Aorta (tissue), 5 donors: Measurements from ENCODE around the gene FAM241A. TPM values are rescaled to one million over a fixed set of nuclear protein-coding genes. Genes with fewer than 3 reads are reported as not detected.
"Not testable (repeated sequence)": the region's sequence is repeated elsewhere in the genome, so short reads cannot be mapped to it uniquely, and the experiment has no call there.

Source experiments
- ATAC-seq: fragments of 200-7000 bp; cut with Tn5 transposase; one replicate; pipeline ENCODE4 v1.9.1; 2022; ENCODE audit warnings: moderate library complexity; ENCODE audit not compliant: low FRiP score
- DNase-seq, 2 donors: peaks; one replicate each; pipeline ENCODE4 v3.0.0-alpha.2; 2020
- H3K27ac ChIP-seq, 2 donors: one replicate each; pipeline ENCODE4 v1.5.1; 2013; ENCODE audit warnings: low read length in 2 of 2, mild to moderate bottlenecking in 2 of 2, moderate library complexity in 2 of 2, control low read depth in 1 of 2, inconsistent platforms in 1 of 2, low read depth in 1 of 2
- H3K27me3 ChIP-seq, 2 donors: one replicate each; pipeline ENCODE4 v1.6.1; 2013; ENCODE audit warnings: control low read depth in 1 of 2, low read length in 1 of 2, mild to moderate bottlenecking in 1 of 2, moderate library complexity in 1 of 2; ENCODE audit not compliant: insufficient read depth in 2 of 2, control insufficient read depth in 1 of 2
- H3K36me3 ChIP-seq, 2 donors: one replicate each; pipeline ENCODE4 v1.6.1; 2013; ENCODE audit warnings: control low read depth in 1 of 2, low read length in 1 of 2, mild to moderate bottlenecking in 1 of 2; ENCODE audit not compliant: insufficient read depth in 2 of 2, control insufficient read depth in 1 of 2
- H3K4me1 ChIP-seq, 2 donors: one replicate each; pipeline ENCODE4 v1.6.1; 2013; ENCODE audit warnings: low read length in 2 of 2, control low read depth in 1 of 2, mild to moderate bottlenecking in 1 of 2, moderate library complexity in 1 of 2; ENCODE audit not compliant: insufficient read depth in 2 of 2, control insufficient read depth in 1 of 2
- H3K4me3 ChIP-seq, 2 donors: one replicate each; pipeline ENCODE4 v1.5.1; 2013; ENCODE audit warnings: low read length in 2 of 2, control low read depth in 1 of 2, mild to moderate bottlenecking in 1 of 2
- H3K9me3 ChIP-seq: one replicate; pipeline ENCODE4 v1.6.1; 2013; ENCODE audit warnings: mild to moderate bottlenecking, low read length; ENCODE audit not compliant: control insufficient read depth
- WGBS, 2 donors: extraction: QIAGEN DNeasy Blood & Tissue Kit; methylation state at CpG; one replicate each; pipeline ENCODE4 v1.1.7; 2013; 5-methylcytosine and 5-hydroxymethylcytosine counted together
- intact Hi-C, 2 donors: fragments of 100-400 bp; cut with DNase I; formaldehyde crosslinking; loops; one replicate each; pipeline versions ENCODE4 v1.14.2 to v1.15.0; 2022
- polyA plus RNA-seq, 2 donors: library from polyadenylated mRNA; stranded (reverse); fragments of 200-250 nt; gene quantifications; one replicate each; pipeline ENCODE4 v1.2.3, GENCODE V29; 2013
- total RNA-seq, 2 donors: library from RNA; stranded (reverse); fragmentation: NEBNext Ultra II Directional; extraction: Animal tissue kit (Norgen Biotek cat#: 25700); gene quantifications; one replicate each; pipeline ENCODE4 v1.2.1, GENCODE V29; 2021
- donor health status: healthy with polysubstance abuse.
- donor health status: Bipolar disorder and iron deficiency.
- donor health status: DM: no; HTN: no; CAD: no.
- donor health status: DM: no; HTN: no; CAD: no.
- donor health status: DM: yes; HTN: yes; CAD: no.

Gene FAM241A
- total and polyA plus RNA-seq, 4 donors, result 2.2 to 8.9 (median 4.9) TPM

DNA sequence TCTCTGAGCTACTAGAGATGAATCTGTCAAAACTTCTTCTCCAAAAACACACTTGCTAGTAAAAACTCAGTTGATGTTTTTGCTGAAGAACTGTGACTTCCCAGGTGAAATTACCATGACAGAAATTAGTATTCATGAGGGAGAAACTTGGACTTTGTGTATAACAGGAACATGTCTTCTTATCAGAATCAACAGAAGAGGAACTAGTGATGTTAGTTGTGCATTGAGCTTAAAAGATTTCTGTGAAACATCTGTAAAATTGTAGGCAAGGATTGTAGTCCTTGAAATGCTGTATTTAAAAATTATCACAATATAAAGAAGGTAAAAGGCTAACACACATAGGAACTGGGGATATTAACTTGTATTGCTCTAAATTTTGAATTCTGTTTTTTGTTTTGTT lies 11.3 kb downstream of the FAM241A start:
- Histone ChIP-seq H3K4me1 (no peaks in the 10 kb centered on the region), H3K9me3 (no peaks in the 10 kb centered on the region), H3K27me3 (no peaks in the 10 kb centered on the region), H3K27ac (no peak overlapping the region), H3K4me3 (no peak overlapping the region), H3K36me3 (no peaks in the 10 kb centered on the region)
- ATAC-seq, result no peak
- no peak for DNase-seq
- intact Hi-C loops, result no loop called here

DNA sequence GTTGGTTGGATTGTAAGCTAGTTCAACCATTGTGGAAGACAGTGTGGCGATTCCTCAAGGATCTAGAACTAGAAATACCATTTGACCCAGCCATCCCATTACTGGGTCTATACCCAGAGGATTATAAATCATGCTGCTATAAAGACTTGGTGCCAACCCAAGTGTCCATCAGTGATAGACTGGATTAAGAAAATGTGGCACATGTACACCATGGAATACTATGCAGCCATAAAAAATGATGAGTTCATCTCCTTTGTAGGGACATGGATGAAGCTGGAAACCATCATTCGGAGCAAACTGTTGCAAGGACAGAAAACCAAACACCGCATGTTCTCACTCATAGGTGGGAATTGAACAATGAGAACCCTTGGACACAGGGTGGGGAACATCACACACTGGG lies 18.5 kb downstream of the FAM241A start:
- H3K4me1 ChIP-seq, H3K4me3 ChIP-seq, H3K27ac ChIP-seq, H3K27me3 ChIP-seq, DNase-seq, H3K9me3 ChIP-seq, H3K36me3 ChIP-seq, intact Hi-C loops, ATAC-seq: not testable (repeated sequence)
- 93 to 95% methylated on average over 3 of the region's 3 CpGs for WGBS, 2 donors

DNA sequence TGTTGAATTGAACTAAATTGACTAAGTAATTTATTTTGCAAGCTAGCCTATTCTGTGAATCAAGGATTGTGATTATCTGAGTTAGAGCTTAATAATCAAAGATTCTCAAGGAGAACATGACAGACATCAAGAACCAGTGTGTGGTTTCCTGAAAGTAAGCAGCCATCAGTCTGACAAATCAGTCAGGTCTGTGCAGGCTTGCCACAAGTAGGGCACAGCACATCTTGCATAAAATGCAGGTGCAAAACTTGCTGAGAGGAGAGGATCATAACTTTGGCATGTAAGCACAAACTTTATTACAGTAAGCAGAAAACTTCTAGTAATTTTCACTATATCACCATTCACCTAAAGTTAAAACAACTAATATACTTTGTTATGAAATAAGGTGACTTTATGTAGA lies 22.5 kb downstream of the FAM241A start:
- no peak overlapping the region for H3K4me3 ChIP-seq
- no peak for DNase-seq
- no peaks in the 10 kb centered on the region for H3K36me3 ChIP-seq
- no peaks in the 10 kb centered on the region for H3K9me3 ChIP-seq
- H3K27me3 ChIP-seq, result no peaks in the 10 kb centered on the region
- H3K4me1 ChIP-seq, result no peaks in the 10 kb centered on the region
- no peak for ATAC-seq
- H3K27ac ChIP-seq, result no peak overlapping the region
- intact Hi-C loops, result no loop called here

DNA sequence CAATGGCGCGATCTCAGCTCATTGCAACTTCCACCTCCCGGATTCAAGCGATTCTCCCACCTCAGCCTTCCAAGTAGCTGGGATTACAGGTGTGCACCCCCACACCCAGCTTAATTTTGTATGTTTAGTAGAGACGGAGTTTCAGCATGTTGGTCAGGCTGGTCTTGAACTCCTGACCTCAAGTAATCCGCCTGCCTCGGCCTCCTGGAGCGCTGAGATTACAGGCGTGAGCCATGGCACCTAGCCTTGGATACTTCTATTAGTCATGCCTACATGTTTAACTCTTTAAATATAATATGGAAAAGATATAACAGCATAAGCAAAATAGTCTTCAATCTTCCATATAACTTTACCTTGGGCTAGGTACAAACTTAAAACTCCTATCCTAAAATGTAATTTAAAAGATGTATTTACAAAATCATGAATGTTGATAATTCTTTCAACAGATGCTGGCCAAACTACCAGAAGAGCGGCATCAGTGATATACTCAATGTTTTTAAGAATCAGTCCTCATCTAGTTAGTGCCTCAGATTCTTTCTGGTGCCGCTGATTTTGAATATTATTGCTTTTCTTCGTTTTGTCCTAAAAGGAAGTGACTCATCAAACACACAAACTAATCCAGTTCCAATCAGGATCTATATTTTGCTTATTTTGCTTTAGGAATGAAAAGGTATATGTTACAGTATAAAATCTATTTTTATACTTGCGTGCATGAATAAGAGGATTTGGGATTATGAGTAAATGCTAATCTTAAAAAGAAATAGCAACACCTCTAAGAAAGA lies 23.7 kb downstream of the FAM241A start:
- no peak for ATAC-seq
- Histone ChIP-seq H3K27me3 (no peaks in the 10 kb centered on the region), H3K4me3 (no peak overlapping the region), H3K4me1 (no peaks in the 10 kb centered on the region), H3K9me3 (no peaks in the 10 kb centered on the region), H3K27ac (no peak overlapping the region), H3K36me3 (no peaks in the 10 kb centered on the region)
- no peak for DNase-seq
- intact Hi-C loops, result no loop called here
- 90 to 92% methylated on average over 13 of the region's 13 CpGs for WGBS, 2 donors

DNA sequence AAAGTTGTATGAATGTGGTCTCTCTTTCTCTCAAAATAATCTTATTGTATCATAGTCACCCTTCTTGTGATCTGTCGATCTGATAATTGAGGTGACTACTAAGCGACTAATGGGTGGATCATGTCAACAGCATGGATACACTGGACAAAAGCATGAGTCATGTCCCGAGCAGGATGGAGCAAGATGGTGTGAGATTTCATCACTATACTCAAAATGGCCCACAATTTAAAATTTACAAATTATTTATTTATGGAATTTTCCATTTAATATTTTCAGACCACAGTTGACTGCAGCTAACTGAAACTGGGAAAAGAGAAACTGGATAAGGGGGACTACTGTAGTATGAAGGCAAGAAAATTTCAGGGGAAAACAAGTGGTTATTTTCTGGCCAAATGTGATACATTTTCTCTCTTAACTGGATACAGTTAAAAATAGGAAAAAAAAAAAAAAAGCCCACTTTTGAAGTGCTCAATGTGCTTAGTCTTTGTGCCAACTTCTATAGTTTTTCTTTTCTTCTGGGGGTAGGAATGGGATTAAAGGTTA lies 25.3 kb downstream of the FAM241A start:
- WGBS, 2 donors, result 86 to 89% methylated on average over 3 of the region's 3 CpGs
- no peaks in the 10 kb centered on the region for H3K4me1 ChIP-seq
- H3K27me3 ChIP-seq, result no peaks in the 10 kb centered on the region
- intact Hi-C loops, result no loop called here
- DNase-seq (no peak), ATAC-seq (no peak)
- no peak overlapping the region for H3K4me3 ChIP-seq
- no peak overlapping the region for H3K27ac ChIP-seq
- peaks cover 0 to 2% of the 10 kb centered on the region in 2 donors for H3K36me3 ChIP-seq
- H3K9me3 ChIP-seq, result no peaks in the 10 kb centered on the region

DNA sequence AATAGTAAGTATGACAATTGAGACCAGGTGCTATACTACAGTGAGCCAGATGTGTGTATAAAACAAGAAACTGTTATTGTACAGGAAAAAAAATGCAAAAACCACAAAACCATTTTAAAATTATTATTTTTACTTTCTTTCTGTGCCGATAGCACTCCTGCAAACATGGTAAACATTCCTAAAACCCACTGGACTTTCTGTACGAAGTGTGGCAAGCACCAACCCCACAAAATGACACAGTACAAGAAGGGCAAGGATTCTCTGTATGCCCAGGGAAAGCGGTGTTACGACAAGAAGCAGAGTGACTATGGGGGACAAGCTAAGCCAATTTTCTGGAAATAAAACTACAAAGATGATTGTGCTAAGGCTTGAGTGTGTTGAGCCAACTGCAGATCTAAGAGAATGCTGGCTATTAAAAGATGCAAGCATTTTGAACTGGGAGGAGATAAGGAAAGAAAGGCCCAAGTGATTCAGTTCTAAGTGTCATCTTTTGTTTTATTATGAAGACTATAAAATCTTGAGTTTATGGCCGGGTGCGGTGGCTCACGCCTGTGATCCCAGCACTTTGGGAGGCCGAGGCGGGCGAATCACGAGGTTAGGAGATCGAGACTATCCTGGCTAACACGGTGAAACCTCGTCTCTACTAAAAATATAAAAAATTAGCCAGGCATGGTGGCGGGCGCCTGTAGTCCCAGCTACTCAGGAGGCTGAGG lies 26.0 kb downstream of the FAM241A start:
- intact Hi-C loops, H3K4me1 ChIP-seq, H3K27me3 ChIP-seq, DNase-seq, H3K36me3 ChIP-seq, H3K27ac ChIP-seq, H3K9me3 ChIP-seq, H3K4me3 ChIP-seq, ATAC-seq: not testable (repeated sequence)
- 95% methylated on average over 16 of the region's 16 CpGs for WGBS, 2 donors

DNA sequence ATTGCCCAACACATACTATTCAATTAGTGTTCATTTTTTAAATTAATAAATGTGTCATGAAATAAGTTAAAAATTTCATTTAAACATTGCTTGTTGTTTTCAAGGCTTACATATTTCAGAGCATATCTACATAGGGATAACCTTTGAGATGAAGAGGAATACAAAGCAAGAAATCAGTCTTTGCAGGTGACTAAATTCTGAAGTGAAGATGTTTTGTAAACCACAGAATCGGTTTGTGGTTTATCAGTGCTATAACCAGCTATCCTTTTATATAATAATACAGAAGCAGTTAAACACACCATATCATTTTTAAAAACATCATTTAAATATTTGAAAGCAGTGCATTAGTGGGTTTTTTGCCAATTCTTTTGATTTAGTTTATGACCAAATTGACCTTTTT lies 26.9 kb downstream of the FAM241A start:
- WGBS, 2 donors, result 97 to 98% methylated on average over 1 of the region's 1 CpG
- no peaks in the 10 kb centered on the region for H3K9me3 ChIP-seq
- no peaks in the 10 kb centered on the region for H3K27me3 ChIP-seq
- no peaks in the 10 kb centered on the region for H3K4me1 ChIP-seq
- H3K36me3 ChIP-seq, result peaks cover 0 to 2% of the 10 kb centered on the region in 2 donors
- no peak overlapping the region for H3K4me3 ChIP-seq
- no peak overlapping the region for H3K27ac ChIP-seq
- DNase-seq (no peak), ATAC-seq (no peak)
- intact Hi-C loops, result no loop called here

DNA sequence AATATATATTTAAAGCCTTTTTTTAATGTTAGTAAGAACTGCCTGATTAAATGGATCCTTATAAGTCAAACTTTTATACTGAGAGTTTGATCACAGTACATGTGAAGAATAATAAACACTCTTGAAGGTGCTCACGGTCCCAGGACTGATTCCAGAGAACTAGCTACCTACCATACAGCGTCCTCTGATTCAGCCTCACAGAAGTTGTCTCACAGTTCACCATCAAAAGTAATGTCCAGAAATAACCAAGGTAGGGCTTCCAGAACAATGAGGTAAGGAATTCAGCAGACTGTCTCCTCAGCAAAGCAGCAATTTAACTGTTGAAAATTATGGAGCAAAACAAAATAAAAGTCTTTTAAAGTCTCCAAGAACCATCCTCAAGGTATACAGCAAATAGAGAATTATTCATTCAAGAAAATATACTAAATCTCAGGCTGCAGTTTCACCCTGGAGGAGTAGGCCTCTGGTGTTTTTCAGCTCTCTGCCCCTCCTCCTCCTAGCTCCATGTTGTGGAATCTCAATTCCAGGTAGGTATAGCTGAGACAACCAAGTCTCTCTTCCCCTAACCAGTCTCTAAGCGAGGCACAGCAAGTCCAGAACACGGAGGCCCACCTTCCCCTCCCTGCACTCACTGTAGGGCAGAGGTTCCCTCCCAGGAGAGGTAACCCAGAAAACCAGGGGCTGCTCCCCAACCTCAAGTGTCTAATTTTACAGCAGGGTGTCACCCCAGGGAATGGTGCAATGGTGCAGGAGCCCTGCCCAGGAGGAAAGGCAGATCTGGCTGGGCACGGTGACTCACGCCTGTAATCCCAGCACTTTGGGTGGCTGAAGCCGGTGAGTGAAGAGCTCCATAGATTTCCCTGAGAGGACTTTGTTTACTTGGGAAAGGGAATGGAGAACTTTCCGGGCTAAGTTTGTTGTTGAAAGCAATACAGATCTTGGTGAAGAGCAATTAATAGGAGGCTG lies 28.6 kb downstream of the FAM241A start:
- 90 to 91% methylated on average over 8 of the region's 8 CpGs for WGBS, 2 donors
- Histone ChIP-seq H3K36me3 (peaks cover 0 to 2% of the 10 kb centered on the region in 2 donors), H3K9me3 (no peaks in the 10 kb centered on the region), H3K4me1 (no peaks in the 10 kb centered on the region), H3K4me3 (no peak overlapping the region), H3K27ac (no peak overlapping the region), H3K27me3 (no peaks in the 10 kb centered on the region)
- DNase-seq (no peak), ATAC-seq (no peak)
- intact Hi-C loops, result no loop called here
